H1 (cell line): ENCODE measurements around the gene BLTP1. TPM values are rescaled to one million over a fixed set of nuclear protein-coding genes. Genes with fewer than 3 reads are reported as not detected.

ENCODE experiments used
- CTCF ChIA-PET: fragments of 300-600 bp; sonication (Branson Sonifier 250); formaldehyde crosslinking; loops from one replicate; lab custom pipeline; 2021; ENCODE audit not compliant: partially characterized antibody; lab: Charles Lee
- POLR2A ChIA-PET: fragments of 300-600 bp; sonication (Branson Sonifier 250); formaldehyde crosslinking; loops from one replicate; lab custom pipeline; 2021; ENCODE audit warnings: inconsistent platforms; ENCODE audit not compliant: partially characterized antibody; lab: Charles Lee
- DNase-seq, 2 experiments: peaks; one replicate each; pipeline versions ENCODE4 v3.0.0 to v3.0.0-alpha.2; 2010 to 2022; ENCODE audit warnings: low spot score in 2 of 2, low read depth in 1 of 2, mixed read lengths in 1 of 2
- FAIRE-seq: peaks from 2 replicates; lab custom pipeline; 2011; peaks lifted over from hg19 to GRCh38; lab: Jason Lieb, UNC
- H2AFZ ChIP-seq: 2 replicates; pipeline ENCODE4 v1.8.1; 2012; ENCODE audit warnings: low read length, inconsistent platforms
- H2AK5ac ChIP-seq: 2 replicates; pipeline ENCODE4 v1.6.1; 2013; ENCODE audit warnings: low read depth, low read length
- H2BK120ac ChIP-seq: replicated peaks from 2 replicates; pipeline ENCODE3; 2013; ENCODE audit warnings: low read depth, low read length, inconsistent platforms
- H2BK12ac ChIP-seq: 2 replicates; pipeline ENCODE4 v1.6.1; 2013; ENCODE audit warnings: low read depth, low read length
- H2BK15ac ChIP-seq: 2 replicates; pipeline ENCODE4 v1.6.1; 2013; ENCODE audit warnings: low read length
- H2BK20ac ChIP-seq: 2 replicates; pipeline ENCODE4 v1.6.1; 2013; ENCODE audit warnings: low read length
- H2BK5ac ChIP-seq: 2 replicates; pipeline ENCODE4 v1.6.1; 2013; ENCODE audit warnings: low read depth, low read length
- H3K14ac ChIP-seq: 2 replicates; pipeline ENCODE4 v1.6.1; 2013; ENCODE audit warnings: inconsistent platforms; ENCODE audit not compliant: insufficient read length
- H3K18ac ChIP-seq: 2 replicates; pipeline ENCODE4 v1.6.1; 2013; ENCODE audit warnings: low read length; ENCODE audit errors: extremely low read depth
- H3K23ac ChIP-seq: 2 replicates; pipeline ENCODE4 v1.6.1; 2013; ENCODE audit warnings: inconsistent platforms; ENCODE audit not compliant: insufficient read length
- H3K23me2 ChIP-seq: 2 replicates; pipeline ENCODE4 v1.6.1; 2013; ENCODE audit warnings: low read depth, low read length
- H3K27ac ChIP-seq: 2 replicates; pipeline ENCODE4 v1.6.1; 2011; ENCODE audit warnings: low read depth, low read length, inconsistent platforms
- H3K27me3 ChIP-seq, 4 experiments: replicated peaks in 1 of 4; 1 replicate in 1 of 4; 2 replicates in 3 of 4; pipeline versions ENCODE4 v1.6.1 to v1.8.1; 2011 to 2013; ENCODE audit warnings: low read length in 3 of 4, mild to moderate bottlenecking in 3 of 4, inconsistent platforms in 2 of 4, mixed read lengths in 2 of 4, moderate library complexity in 1 of 4; ENCODE audit not compliant: control insufficient read depth in 3 of 4, insufficient read depth in 3 of 4; ENCODE audit errors: extremely low read depth in 1 of 4
- H3K36me3 ChIP-seq, 4 experiments: 2 replicates each; pipeline versions ENCODE4 v1.6.1 to v1.8.1; 2011 to 2013; ENCODE audit warnings: mild to moderate bottlenecking in 4 of 4, low read length in 3 of 4, moderate library complexity in 2 of 4, control low read depth in 1 of 4, inconsistent platforms in 1 of 4; ENCODE audit not compliant: insufficient read depth in 4 of 4, control insufficient read depth in 2 of 4
- H3K4ac ChIP-seq: replicated peaks from 2 replicates; pipeline ENCODE3; 2013; ENCODE audit warnings: low read length, low read depth, mixed read lengths, inconsistent platforms; ENCODE audit not compliant: insufficient read length
- H3K4me1 ChIP-seq, 4 experiments: replicated peaks in 1 of 4; 1 replicate in 1 of 4; 2 replicates in 3 of 4; pipeline versions ENCODE4 v1.6.1 to v1.8.1; 2011 to 2013; ENCODE audit warnings: low read length in 3 of 4, inconsistent platforms in 2 of 4, mixed read lengths in 1 of 4; ENCODE audit not compliant: insufficient read depth in 4 of 4, control insufficient read depth in 3 of 4
- H3K4me2 ChIP-seq, 2 experiments: 2 replicates each; pipeline versions ENCODE4 v1.6.1 to v1.8.1; 2011 to 2013; ENCODE audit warnings: low read depth in 2 of 2, low read length in 2 of 2, control low read depth in 1 of 2, inconsistent platforms in 1 of 2, mild to moderate bottlenecking in 1 of 2; ENCODE audit not compliant: insufficient read depth in 1 of 2
- H3K4me3 ChIP-seq, 4 experiments: fragments of 200-600, 300-600 bp in 1 of 4; sonication (generic), shearing (Covaris generic), sonication (Bioruptor Twin) in 1 of 4; 2 replicates each; pipeline versions ENCODE4 v1.5.1 to v1.8.1; 2011 to 2016; ENCODE audit warnings: low read length in 4 of 4, low read depth in 3 of 4, control low read depth in 2 of 4, inconsistent platforms in 2 of 4, mild to moderate bottlenecking in 2 of 4, mixed read lengths in 1 of 4, moderate library complexity in 1 of 4; ENCODE audit not compliant: insufficient read depth in 2 of 4; ENCODE audit errors: extremely low read depth in 1 of 4
- H3K56ac ChIP-seq: replicated peaks from 2 replicates; pipeline ENCODE3; 2013; ENCODE audit warnings: low read depth, mild to moderate bottlenecking, mixed read lengths, low read length, inconsistent platforms; ENCODE audit not compliant: insufficient read length
- H3K79me1 ChIP-seq: 2 replicates; pipeline ENCODE4 v1.6.1; 2013; ENCODE audit warnings: low read depth, low read length, control low read depth
- H3K79me2 ChIP-seq, 2 experiments: 2 replicates each; pipeline versions ENCODE4 v1.6.1 to v1.8.1; 2012 to 2013; ENCODE audit warnings: low read length in 2 of 2, mild to moderate bottlenecking in 2 of 2, inconsistent platforms in 1 of 2; ENCODE audit not compliant: insufficient read depth in 2 of 2, control insufficient read depth in 1 of 2
- H3K9ac ChIP-seq, 4 experiments: replicated peaks in 1 of 4; 1 replicate in 1 of 4; 2 replicates in 3 of 4; pipeline versions ENCODE4 v1.6.1 to v1.8.1; 2011 to 2013; ENCODE audit warnings: low read depth in 3 of 4, low read length in 3 of 4, control low read depth in 2 of 4, mild to moderate bottlenecking in 2 of 4, moderate library complexity in 2 of 4, inconsistent platforms in 1 of 4; ENCODE audit errors: extremely low read depth in 1 of 4
- H3K9me3 ChIP-seq, 2 experiments: 2 replicates each; pipeline versions ENCODE4 v1.6.1 to v1.8.1; 2012 to 2013; ENCODE audit warnings: mild to moderate bottlenecking in 2 of 2, moderate library complexity in 2 of 2, control low read depth in 1 of 2, inconsistent platforms in 1 of 2, low read depth in 1 of 2, low read length in 1 of 2, mixed read lengths in 1 of 2; ENCODE audit not compliant: insufficient read depth in 2 of 2
- H4K20me1 ChIP-seq, 2 experiments: replicated peaks in 1 of 2; 2 replicates each; pipeline versions ENCODE3 to v1.8.1; 2011 to 2013; ENCODE audit warnings: inconsistent platforms in 2 of 2, low read length in 2 of 2, mild to moderate bottlenecking in 1 of 2; ENCODE audit not compliant: insufficient read depth in 2 of 2, control insufficient read depth in 1 of 2
- H4K5ac ChIP-seq: 2 replicates; pipeline ENCODE4 v1.6.1; 2013; ENCODE audit warnings: low read length, low read depth, mixed read lengths, inconsistent platforms; ENCODE audit not compliant: insufficient read length
- H4K8ac ChIP-seq: 2 replicates; pipeline ENCODE4 v1.8.0; 2013; ENCODE audit warnings: mild to moderate bottlenecking, moderate library complexity, low read length, inconsistent platforms; ENCODE audit not compliant: insufficient read depth; ENCODE audit errors: extremely low read depth
- H4K91ac ChIP-seq: replicated peaks from 2 replicates; pipeline ENCODE3; 2013; ENCODE audit warnings: low read length, mixed read lengths, inconsistent platforms; ENCODE audit not compliant: insufficient read length
- WGBS, 2 experiments: shearing (Covaris generic) in 1 of 2; methylation state at CpG; one replicate each; pipeline versions ENCODE4 v1.1.6 to v1.1.7; 2013 to 2015; ENCODE audit warnings: low lambda C conversion rate in 2 of 2, mixed read lengths in 2 of 2, inconsistent platforms in 1 of 2, low coverage in 1 of 2, missing lambda C conversion rate in 1 of 2; ENCODE audit not compliant: insufficient replicate concordance in 2 of 2, insufficient coverage in 1 of 2, insufficient read length in 1 of 2; ENCODE audit errors: extremely low coverage in 1 of 2, missing lambda C conversion rate in 1 of 2; 5-methylcytosine and 5-hydroxymethylcytosine counted together
- polyA plus RNA-seq, 7 experiments: library from polyadenylated mRNA; depleted of rRNA in 3 of 7; stranded (reverse) in 5 of 7; unstranded in 2 of 7; fragments of >200 nt in 5 of 7; fragments of 200-250 nt in 2 of 7; gene quantifications; 1 replicate in 5 of 7; 2 replicates in 1 of 7; 4 replicates in 1 of 7; pipeline versions ENCODE4 v1.2.1 to v1.2.3, GENCODE V29; 2011 to 2013; ENCODE audit warnings: missing spikeins in 2 of 7, mixed read lengths in 2 of 7
- total RNA-seq: library from RNA; stranded (reverse); fragmentation: NEBNext Ultra II Directional; extraction: Animal tissue kit (Norgen Biotek cat#: 25700); gene quantifications from 2 replicates; pipeline ENCODE4 v1.2.1, GENCODE V29; 2021

BLTP1 gene
- total and polyA plus RNA-seq, 2 of the 8 experiments (the other 6 are each of a cell fraction or from before 2014, with no cell fraction given), result 14.0 to 27.9 TPM

DNA sequence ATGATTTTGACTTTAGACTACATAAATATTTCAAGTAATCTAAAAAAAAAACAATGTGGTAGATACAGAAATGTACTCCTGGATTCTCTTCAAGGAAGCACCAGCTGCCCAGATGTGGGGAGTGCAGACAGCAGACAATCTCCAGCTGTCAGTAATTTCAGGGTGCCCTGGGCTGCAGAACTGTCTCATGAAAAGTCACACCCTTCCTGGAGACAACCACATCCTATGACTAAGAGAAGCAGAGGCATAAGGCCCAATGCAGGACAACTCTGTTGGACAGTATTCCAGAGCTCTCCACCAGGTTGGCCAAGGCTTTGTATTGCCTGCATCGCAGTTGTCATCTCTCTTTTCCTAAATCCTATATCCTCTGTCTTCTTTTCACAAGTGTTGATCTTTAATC is 34.4 kb upstream of the BLTP1 start:
- Histone ChIP-seq H3K14ac (no peak overlapping the region), H2BK15ac (no peak overlapping the region), H2BK5ac (no peak overlapping the region), H2BK20ac (no peak overlapping the region), H3K23ac (no peak overlapping the region), H3K4me2 (no peak overlapping the region), H2AK5ac (no peak overlapping the region), H4K5ac (no peak overlapping the region), H3K27me3 (no peaks in the 10 kb centered on the region), H4K8ac (no peak overlapping the region), H3K4ac (no peak overlapping the region), H2BK12ac (no peak overlapping the region), H3K18ac (no peak overlapping the region), H3K27ac (no peak overlapping the region), H3K56ac (no peak overlapping the region), H3K4me1 (no peaks in the 10 kb centered on the region), H3K79me2 (no peaks in the 10 kb centered on the region), H3K79me1 (no peaks in the 10 kb centered on the region), H3K36me3 (no peaks in the 10 kb centered on the region), H3K4me3 (no peak overlapping the region), H4K91ac (no peak overlapping the region), H3K23me2 (no peaks in the 10 kb centered on the region), H2BK120ac (no peak overlapping the region), H2AFZ (no peak overlapping the region), H3K9me3 (no peaks in the 10 kb centered on the region), H3K9ac (no peak overlapping the region), H4K20me1 (no peaks in the 10 kb centered on the region)
- WGBS, 2 experiments, result 90% methylated on average over 1 of the region's 1 CpG; no CpG with 5 or more reads in 1 of the 2 experiments
- ChIA-PET POLR2A (no interaction called here), CTCF (interaction anchor here (0.6 to 1.0 kb wide), 2 partner anchors 12 to 31 kb away, joined by 3 read pairs; no protein-coding TSS in a partner anchor)
- DNase-seq (no peak), FAIRE-seq (no peak)
